GM10266 (cell line): ENCODE results near the gene RANBP1.

ENCODE experiments used
- DNase-seq: peaks from one replicate; pipeline ENCODE4 v3.0.0; 2012; ENCODE audit errors: extremely low spot score
- CTCF ChIP-seq: IDR thresholded peaks from 2 replicates; pipeline ENCODE4 v1.5.1; 2012; ENCODE audit warnings: mild to moderate bottlenecking, low read depth; ENCODE audit not compliant: control insufficient read depth, insufficient read depth; ENCODE audit errors: missing control alignments

RANBP1 gene

DNA sequence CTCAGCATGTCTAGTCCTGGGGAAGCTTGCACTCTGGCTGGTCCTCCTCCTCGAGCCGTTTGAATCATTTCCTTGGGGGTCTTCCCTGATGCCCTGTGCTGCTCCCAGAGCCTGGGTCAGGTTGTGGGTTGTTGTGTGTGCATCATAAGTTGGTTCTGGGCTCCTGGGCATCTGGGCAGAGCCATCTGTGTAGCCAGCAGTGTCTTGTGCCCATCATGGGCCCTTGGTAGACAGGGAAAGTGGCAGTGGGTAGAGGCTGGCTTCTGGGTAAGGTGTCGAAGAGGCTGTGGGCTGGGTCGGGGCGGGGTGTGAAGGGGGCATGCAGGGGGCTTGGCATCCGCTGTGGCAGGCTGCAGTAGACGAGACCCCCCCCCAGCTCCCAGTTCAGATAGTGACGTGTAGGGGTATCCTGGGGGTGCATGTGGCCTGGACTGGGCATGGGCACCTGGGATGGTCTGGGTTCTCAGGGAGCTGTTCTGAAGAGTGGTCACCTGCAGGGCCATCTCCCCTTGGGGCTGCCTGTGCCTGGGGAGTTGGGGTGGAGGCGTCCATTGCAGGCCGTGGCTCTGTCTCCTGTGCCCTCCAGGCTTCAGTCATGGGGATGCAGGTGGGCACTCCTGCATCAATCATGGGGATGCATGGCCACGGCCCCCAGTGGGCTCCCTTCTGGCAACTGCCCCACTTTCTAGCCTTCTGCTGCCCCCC lies 8.3 kb downstream of the RANBP1 start:
- no peak for DNase-seq
- TF ChIP-seq CTCF, result no peak

DNA sequence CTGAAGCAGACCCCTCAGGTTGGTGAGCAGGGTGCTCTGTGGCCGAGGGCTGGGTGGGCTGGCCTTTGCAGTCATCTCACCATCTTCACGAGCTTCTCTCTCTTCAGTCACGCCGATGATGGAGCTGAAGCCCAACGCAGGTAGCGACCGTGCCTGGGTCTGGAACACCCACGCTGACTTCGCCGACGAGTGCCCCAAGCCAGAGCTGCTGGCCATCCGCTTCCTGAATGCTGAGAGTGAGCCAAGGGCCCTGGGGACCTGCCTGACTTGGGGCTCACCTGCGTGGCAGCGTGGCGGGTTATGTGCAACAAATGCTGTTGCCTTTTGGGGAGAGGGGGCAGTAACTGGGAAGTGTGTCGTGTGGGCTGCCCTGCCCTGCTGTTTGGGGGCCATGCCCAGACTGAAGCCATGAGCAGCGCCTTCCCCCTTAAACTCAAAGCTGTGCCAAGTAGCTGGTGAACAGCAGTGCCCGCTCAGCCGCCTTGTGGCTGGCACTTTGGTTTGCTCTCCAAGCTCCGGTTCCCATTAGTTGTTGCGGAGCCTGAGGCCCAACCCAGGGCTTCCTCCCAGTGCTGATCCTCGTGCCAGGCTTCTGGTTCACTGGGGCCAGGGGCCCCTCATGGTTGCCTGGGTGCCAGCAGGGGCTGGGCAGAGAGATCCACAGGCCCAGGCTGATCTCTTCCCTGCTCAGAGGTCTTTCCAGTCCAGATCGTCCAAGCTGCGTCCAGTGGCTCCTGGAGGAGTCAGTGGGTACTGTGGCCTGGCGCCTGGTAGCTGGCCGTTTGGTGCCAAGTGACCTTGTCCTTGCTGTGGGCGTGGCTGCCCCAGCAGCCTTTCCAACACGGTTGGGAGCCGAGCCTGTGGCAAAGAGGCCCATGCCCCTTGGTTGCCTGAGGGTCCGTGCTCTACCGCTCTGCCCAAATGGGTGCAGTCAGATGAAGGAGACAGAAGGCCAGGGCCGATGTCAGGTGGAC lies 9.6 kb downstream of the RANBP1 start:
- no peak for TF ChIP-seq CTCF

DNA sequence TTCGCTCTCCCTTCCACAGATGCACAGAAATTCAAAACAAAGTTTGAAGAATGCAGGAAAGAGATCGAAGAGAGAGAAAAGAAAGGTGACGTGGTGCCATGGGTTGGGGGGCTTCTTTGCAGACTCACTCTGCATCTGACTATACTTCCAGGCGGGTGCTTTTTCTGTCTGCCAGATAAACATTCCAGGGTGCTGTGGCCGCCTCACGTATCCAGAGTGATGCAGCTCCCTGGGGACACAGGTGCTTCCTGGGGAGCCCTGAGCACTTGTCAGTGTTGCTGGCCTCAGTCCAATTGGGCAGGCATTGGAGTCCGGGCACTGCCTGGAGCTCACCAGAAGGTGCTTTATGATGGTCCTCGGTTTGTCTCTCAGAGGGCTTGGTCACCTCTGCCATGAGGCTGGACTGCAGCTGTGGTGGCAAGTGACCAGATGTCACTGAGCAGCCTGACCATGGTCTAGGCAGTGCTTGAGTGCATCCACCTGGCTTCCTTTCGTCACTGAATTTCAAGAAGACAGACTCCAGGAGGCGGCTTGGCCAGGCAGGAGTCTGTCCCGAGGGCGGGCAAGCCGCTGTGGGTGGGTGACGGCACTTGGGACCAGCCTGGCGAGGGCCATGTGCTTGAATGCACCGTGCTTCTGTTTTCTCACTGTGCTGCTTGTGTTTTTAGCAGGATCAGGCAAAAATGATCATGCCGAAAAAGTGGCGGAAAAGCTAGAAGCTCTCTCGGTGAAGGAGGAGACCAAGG lies 10.6 kb downstream of the RANBP1 start:
- no peak for DNase-seq
- no peak for TF ChIP-seq CTCF

More for the DNA sequence above, 9.6 kb downstream of the RANBP1 start:
- DNase-seq, result no peak

DNA sequence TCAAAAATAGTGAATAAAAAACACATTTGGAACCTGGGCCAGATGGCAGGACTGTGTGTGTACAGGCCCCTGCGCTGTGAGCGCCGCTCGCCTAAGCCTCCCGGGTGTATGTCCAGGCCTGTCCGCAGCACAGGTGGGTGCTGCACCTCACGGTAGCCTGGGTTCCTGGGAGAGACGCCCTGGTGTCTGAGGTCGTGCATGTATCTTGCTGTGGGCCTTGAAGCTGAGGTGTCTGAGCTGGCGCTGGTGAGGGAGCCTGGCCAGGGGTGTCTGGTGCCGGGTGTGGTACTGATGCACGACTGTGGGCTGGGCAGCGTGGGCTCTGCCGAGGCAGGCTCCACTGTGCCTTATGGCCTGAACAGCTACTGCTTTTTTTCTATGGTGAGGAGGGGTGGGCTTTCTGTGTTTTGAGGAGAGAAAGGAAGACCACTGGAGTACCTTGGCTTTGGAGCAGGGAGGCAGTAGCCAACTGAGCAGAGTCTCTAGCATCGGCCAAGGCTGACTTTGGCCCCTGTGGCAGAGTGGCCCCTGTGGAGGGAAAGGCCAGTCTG lies 11.5 kb downstream of the RANBP1 start:
- no peak for TF ChIP-seq CTCF
- no peak for DNase-seq

- no peak for DNase-seq
Measured at GRCh38 chr22:20127869-20128618, 12.1 kb downstream of the RANBP1 start.

More at GRCh38 chr22:20127869-20128618, 12.1 kb downstream of the RANBP1 start:
- TF ChIP-seq CTCF, result no peak
